HL-60 (cell line): ENCODE data around the gene TBC1D7.

Source experiments
- DNase-seq, 2 experiments: peaks; one replicate each; pipeline ENCODE4 v3.0.0-alpha.2; 2010 to 2020; ENCODE audit warnings: low read depth in 1 of 2, low spot score in 1 of 2
- H3K27ac ChIP-seq: fragments of 250-450 bp; sonication (Bioruptor Pico); replicated peaks from 2 replicates; pipeline ENCODE4 v1.5.1; 2020; ENCODE audit warnings: mild to moderate bottlenecking, moderate library complexity
- H3K27me3 ChIP-seq: fragments of 250-450 bp; sonication (Bioruptor Pico); 2 replicates; pipeline ENCODE4 v1.5.1; 2021; ENCODE audit warnings: mild to moderate bottlenecking, moderate library complexity; ENCODE audit not compliant: insufficient read depth, poor library complexity, severe bottlenecking
- H3K4me3 ChIP-seq: replicated peaks from 2 replicates; pipeline ENCODE4 v1.5.1; 2011; ENCODE audit warnings: mild to moderate bottlenecking, control low read depth, low read length; ENCODE audit not compliant: insufficient read depth
- CTCF ChIP-seq: IDR thresholded peaks from one replicate; pipeline ENCODE4 v1.5.1; 2011; ENCODE audit warnings: low read length, control low read depth, inconsistent platforms; ENCODE audit not compliant: insufficient read depth
- GABPA ChIP-seq: IDR thresholded peaks from 2 replicates; pipeline ENCODE4 v1.6.1; 2012; ENCODE audit warnings: low read depth
- POLR2AphosphoS5 ChIP-seq: IDR thresholded peaks from 2 replicates; pipeline ENCODE4 v1.6.1; 2012; ENCODE audit warnings: low read depth
- REST ChIP-seq: IDR thresholded peaks from 2 replicates; pipeline ENCODE4 v1.6.1; 2012; ENCODE audit warnings: low read depth; ENCODE audit not compliant: insufficient replicate concordance
- SPI1 ChIP-seq: IDR thresholded peaks from 2 replicates; pipeline ENCODE4 v1.6.1; 2012; ENCODE audit warnings: low read depth, mild to moderate bottlenecking, borderline replicate concordance

TBC1D7 gene

GRCh38 chr6:13373488-13373886 is 45.1 kb upstream of the TBC1D7 start:
- H3K27me3 ChIP-seq, result no peaks in the 10 kb centered on the region
- no peak overlapping the region for H3K27ac ChIP-seq
- no peak overlapping the region for H3K4me3 ChIP-seq
- TF ChIP-seq CTCF (no peak), SPI1 (no peak), REST (no peak), POLR2AphosphoS5 (no peak), GABPA (no peak)
- no peak for DNase-seq

GRCh38 chr6:13372688-13373487 is 44.6 kb upstream of the TBC1D7 start:
- Histone ChIP-seq H3K4me3 (no peak overlapping the region), H3K27me3 (no peaks in the 10 kb centered on the region), H3K27ac (no peak overlapping the region)
- TF ChIP-seq SPI1, result no peak
- TF ChIP-seq CTCF, result no peak
- no peak for TF ChIP-seq GABPA
- no peak for TF ChIP-seq POLR2AphosphoS5
- no peak for DNase-seq

- Histone ChIP-seq H3K27ac (no peak overlapping the region), H3K4me3 (no peak overlapping the region), H3K27me3 (no peaks in the 10 kb centered on the region)
- DNase-seq, result no peak
- TF ChIP-seq POLR2AphosphoS5 (no peak), SPI1 (no peak), GABPA (no peak), CTCF (no peak), REST (no peak)
Observed at GRCh38 chr6:13372076-13372475, 43.7 kb upstream of the TBC1D7 start.

- DNase-seq, result no peak
- TF ChIP-seq GABPA, result no peak
- TF ChIP-seq CTCF, result no peak
- TF ChIP-seq SPI1, result no peak
- no peak for TF ChIP-seq REST
- no peak for TF ChIP-seq POLR2AphosphoS5
- Histone ChIP-seq H3K27me3 (no peaks in the 10 kb centered on the region), H3K27ac (no peak overlapping the region), H3K4me3 (no peak overlapping the region)
Observed at GRCh38 chr6:13371421-13372072, 43.2 kb upstream of the TBC1D7 start.
